Epithelial cell of proximal tubule (primary cell): ENCODE results near the gene HLA-C. TPM values are rescaled to one million over a fixed set of nuclear protein-coding genes. Genes with fewer than 3 reads are reported as not detected.

Experiments used
- DNase-seq: peaks from one replicate; pipeline ENCODE4 v3.0.0-alpha.2; 2011; ENCODE audit warnings: low read depth
- H3K4me3 ChIP-seq: 2 replicates; pipeline ENCODE4 v1.5.1; 2011; ENCODE audit warnings: low read depth, mild to moderate bottlenecking, low read length
- CTCF ChIP-seq: conservative IDR thresholded peaks from 2 replicates; pipeline ENCODE4 v1.5.1; 2012; ENCODE audit warnings: low read depth, mild to moderate bottlenecking, low read length
- total RNA-seq: library from RNA; depleted of rRNA; stranded (reverse); fragments of >200 nt; gene quantifications from 2 replicates; pipeline ENCODE4 v1.2.3, GENCODE V29; 2015

The HLA-C gene
- 174 and 314 TPM in 2 replicates for total RNA-seq

GRCh38 chr6:31271641-31272357 is at the start of gene HLA-C:
TSS of gene HLA-C (minus strand) at chr6:31272092. CDS start at chr6:31272071, 21 bp downstream.
- DNase-seq, result peak; percentile 70
- H3K4me3 ChIP-seq, result peak within 1 kb of the TSS; percentile 88
- TF ChIP-seq CTCF, result no peak

GRCh38 chr6:31321005-31321707 is 49.3 kb upstream of the HLA-C start:
- no peak for DNase-seq
- no peak for TF ChIP-seq CTCF
- H3K4me3 ChIP-seq, result no peak overlapping the region

GRCh38 chr6:31317036-31317435 is 45.1 kb upstream of the HLA-C start:
- H3K4me3 ChIP-seq, result no peak overlapping the region
- TF ChIP-seq CTCF, result no peak
- DNase-seq, result no peak

- TF ChIP-seq CTCF, result no peak
Measured at GRCh38 chr6:31309641-31310040, 37.7 kb upstream of the HLA-C start.

GRCh38 chr6:31308845-31309175 is 36.9 kb upstream of the HLA-C start:
- no peak for DNase-seq
- no peak overlapping the region for H3K4me3 ChIP-seq
- no peak for TF ChIP-seq CTCF

More at GRCh38 chr6:31309641-31310040, 37.7 kb upstream of the HLA-C start:
- no peak overlapping the region for H3K4me3 ChIP-seq
- DNase-seq, result no peak

- TF ChIP-seq CTCF, result no peak
- no peak for DNase-seq
- H3K4me3 ChIP-seq, result no peak overlapping the region
Measured at GRCh38 chr6:31308050-31308844, 36.4 kb upstream of the HLA-C start.
